Activated T-cell treated with anti-CD3 and anti-CD28 coated beads for 1 hour (primary cell): Measurements from ENCODE around the gene P2RY13.

Source experiments
- DNase-seq: peaks from one replicate; pipeline ENCODE4 v3.0.0-alpha.2; 2020; ENCODE audit warnings: low read depth

P2RY13 gene

GRCh38 chr3:151320131-151320530 is 9.2 kb downstream of the P2RY13 start:
- DNase-seq: no peak

GRCh38 chr3:151319628-151320027 is 9.7 kb downstream of the P2RY13 start:
- DNase-seq: no peak

- DNase-seq: no peak
Measured at GRCh38 chr3:151318991-151319390, 10.4 kb downstream of the P2RY13 start.

GRCh38 chr3:151318313-151318712 is 11.0 kb downstream of the P2RY13 start:
- no peak for DNase-seq

GRCh38 chr3:151316267-151316991 is 12.9 kb downstream of the P2RY13 start, which contains the start of gene GPR87:
GPR87 (minus strand) TSS chr3:151316820; CDS start chr3:151300100, 16,720 bp downstream.
- no peak for DNase-seq

GRCh38 chr3:151315846-151316245 is 13.5 kb downstream of the P2RY13 start:
- DNase-seq: no peak

- DNase-seq: no peak
Measured at GRCh38 chr3:151315136-151315535, 14.2 kb downstream of the P2RY13 start.

- DNase-seq: no peak
Measured at GRCh38 chr3:151314593-151314992, 14.8 kb downstream of the P2RY13 start.

GRCh38 chr3:151314137-151314536 is 15.2 kb downstream of the P2RY13 start:
- DNase-seq: no peak

- no peak for DNase-seq
Measured at GRCh38 chr3:151312972-151313371, 16.4 kb downstream of the P2RY13 start.

GRCh38 chr3:151309566-151309965 is 19.8 kb downstream of the P2RY13 start:
- no peak for DNase-seq

GRCh38 chr3:151307583-151308488 is 21.5 kb downstream of the P2RY13 start:
- no peak for DNase-seq

GRCh38 chr3:151307131-151307530 is 22.2 kb downstream of the P2RY13 start:
- no peak for DNase-seq

GRCh38 chr3:151306168-151306810 is 23.1 kb downstream of the P2RY13 start:
- DNase-seq: no peak

- DNase-seq: no peak
Measured at GRCh38 chr3:151305775-151306151, 23.6 kb downstream of the P2RY13 start.

GRCh38 chr3:151305060-151305774 is 24.1 kb downstream of the P2RY13 start:
- DNase-seq: no peak

- no peak for DNase-seq
Measured at GRCh38 chr3:151303751-151304150, 25.6 kb downstream of the P2RY13 start.

- DNase-seq: no peak
Measured at GRCh38 chr3:151301787-151302186, 27.6 kb downstream of the P2RY13 start.

GRCh38 chr3:151300539-151300938 is 28.8 kb downstream of the P2RY13 start:
- DNase-seq: no peak

GRCh38 chr3:151299006-151299405 is 30.3 kb downstream of the P2RY13 start:
- DNase-seq: no peak

- no peak for DNase-seq
Measured at GRCh38 chr3:151297429-151297828, 31.9 kb downstream of the P2RY13 start.

GRCh38 chr3:151296226-151296625 is 33.1 kb downstream of the P2RY13 start:
- no peak for DNase-seq
